GM21717 (cell line): ENCODE measurements around the gene GAS1.

ENCODE experiments used
- ATAC-seq: cut with Tn5 transposase; IDR thresholded peaks from one replicate; pipeline ENCODE4 v1.9.1; 2021; ENCODE audit warnings: mild to moderate bottlenecking, moderate library complexity; ENCODE audit not compliant: unreplicated experiment

The GAS1 gene, protein sequence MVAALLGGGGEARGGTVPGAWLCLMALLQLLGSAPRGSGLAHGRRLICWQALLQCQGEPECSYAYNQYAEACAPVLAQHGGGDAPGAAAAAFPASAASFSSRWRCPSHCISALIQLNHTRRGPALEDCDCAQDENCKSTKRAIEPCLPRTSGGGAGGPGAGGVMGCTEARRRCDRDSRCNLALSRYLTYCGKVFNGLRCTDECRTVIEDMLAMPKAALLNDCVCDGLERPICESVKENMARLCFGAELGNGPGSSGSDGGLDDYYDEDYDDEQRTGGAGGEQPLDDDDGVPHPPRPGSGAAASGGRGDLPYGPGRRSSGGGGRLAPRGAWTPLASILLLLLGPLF

GRCh38 chr9:86947146-86948073, at the start of gene GAS1:
GAS1 (minus strand) TSS chr9:86947506; CDS start chr9:86946779, 727 bp downstream.
- ATAC-seq = no peak

- no peak for ATAC-seq
Measured at GRCh38 chr9:86994231-86994630, 46.9 kb upstream of the GAS1 start.

DNA sequence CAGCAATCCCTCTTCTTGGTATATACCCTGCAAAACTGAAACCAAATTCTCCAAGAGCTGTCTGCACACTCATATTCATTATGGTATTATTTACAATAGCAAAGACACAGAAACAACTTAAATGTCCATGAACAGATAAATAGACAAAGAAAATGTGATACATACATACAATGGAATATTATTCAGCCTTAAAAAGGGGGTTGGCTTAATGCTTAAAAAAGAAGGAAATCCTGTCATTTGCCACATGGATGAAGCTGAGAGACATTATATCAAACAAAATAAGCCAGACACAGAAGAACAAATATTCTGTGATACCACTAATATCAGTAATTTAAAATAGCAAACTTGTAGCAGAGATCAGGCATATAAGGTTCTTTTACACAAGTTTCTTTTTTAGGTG, 46.5 kb upstream of the GAS1 start:
- ATAC-seq = no peak

DNA sequence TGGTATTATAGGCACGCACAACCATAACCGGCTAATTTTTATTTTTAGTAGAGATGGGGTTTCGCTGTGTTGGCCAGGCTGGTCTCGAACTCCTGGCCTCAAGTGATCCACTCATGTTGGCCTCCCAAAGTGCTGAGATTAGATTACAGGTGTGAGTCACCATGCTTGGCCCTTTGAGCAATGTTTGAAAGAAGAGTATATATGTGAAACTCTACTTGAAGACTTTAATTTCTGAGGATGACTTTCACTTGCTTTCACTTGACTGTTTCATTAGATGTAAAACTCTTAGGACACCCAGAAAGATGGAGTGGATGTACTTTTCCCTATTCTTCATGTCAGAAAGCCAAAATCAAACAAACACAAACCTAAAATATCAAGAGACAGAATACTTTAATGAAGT, 43.8 kb upstream of the GAS1 start:
- no peak for ATAC-seq

DNA sequence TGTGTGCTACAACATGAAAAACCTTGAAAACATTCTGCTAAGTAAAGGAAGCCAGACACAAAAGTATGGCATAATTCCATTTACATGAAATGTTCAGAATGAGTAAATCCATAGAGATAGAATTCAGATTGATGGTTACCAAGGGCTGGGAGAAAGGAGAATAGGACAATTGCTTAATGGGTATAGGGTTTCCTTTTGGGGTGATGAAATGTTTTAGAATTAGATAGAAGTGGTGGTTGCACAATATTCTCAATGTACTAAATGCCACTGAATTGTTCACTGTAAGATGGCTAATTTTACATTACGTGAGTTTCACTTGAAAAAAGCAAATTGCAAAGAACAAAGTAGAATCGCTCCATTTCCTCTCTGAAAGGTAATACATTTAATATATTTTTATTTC, 43.0 kb upstream of the GAS1 start:
- no peak for ATAC-seq

DNA sequence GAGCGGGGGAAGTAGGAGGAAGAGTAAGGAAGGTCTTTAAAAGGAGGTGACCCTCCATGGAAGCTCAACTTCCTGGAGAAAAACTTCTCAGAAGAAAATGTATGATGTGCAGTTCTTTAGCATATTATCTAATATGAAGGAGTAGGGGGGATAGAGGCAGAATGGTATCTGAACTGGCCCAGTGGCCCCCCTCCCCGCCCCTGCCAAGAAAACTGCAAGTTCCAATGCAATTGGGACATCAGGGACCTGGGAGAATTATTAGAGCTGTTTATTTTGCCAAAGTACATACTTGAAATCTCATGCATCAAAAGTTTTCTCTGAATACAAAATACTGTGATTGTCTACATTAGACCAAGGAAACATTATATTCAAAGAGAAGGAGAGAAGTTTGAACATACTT, 40.6 kb upstream of the GAS1 start:
- no peak for ATAC-seq

DNA sequence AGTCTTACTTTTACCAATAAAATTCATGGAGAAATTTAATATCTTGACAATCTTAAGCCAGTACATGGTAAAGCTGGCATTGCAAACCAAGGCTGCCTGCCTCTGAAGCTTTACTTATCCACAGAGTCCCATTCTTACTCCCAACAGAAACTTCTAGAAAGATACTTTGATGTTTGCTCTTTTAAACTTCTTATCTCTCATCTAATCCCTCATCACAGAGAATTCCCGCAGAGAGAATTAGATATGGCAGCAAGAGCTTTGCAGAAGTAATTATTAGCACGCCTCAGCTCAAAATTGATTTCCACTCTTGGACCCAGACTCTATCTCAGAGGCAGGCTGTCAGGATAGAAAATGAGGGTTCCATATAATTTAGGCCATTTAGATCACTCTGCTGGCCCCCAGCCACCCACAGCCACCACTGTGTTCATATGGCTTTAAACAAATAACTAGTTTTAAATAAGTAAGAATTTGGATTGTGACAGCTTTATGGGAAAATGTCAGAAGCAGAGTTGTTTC, 37.9 kb upstream of the GAS1 start:
- no peak for ATAC-seq

GRCh38 chr9:86983620-86984259, 36.4 kb upstream of the GAS1 start:
- no peak for ATAC-seq

GRCh38 chr9:86983249-86983619, 35.9 kb upstream of the GAS1 start:
- no peak for ATAC-seq

DNA sequence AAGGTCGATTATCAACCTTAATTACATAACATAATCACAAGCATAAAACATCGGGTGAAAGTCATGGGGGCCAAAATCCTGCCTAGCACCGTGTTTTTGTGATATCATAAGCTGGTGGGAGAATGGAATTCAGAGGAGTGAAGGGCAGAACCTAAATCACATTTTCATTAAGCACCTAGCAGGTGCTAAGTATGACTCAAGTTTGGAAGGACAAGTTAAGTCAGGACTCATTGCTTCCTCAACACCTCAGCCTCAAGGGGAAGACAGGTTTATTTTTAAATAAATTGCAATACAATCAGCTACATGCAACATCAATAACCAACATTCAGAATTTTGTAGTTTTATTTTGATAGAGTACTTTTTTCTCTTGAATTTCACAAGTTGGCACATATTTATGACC, 33.5 kb upstream of the GAS1 start:
- no peak for ATAC-seq

- ATAC-seq = no peak
Measured at GRCh38 chr9:86979657-86980056, 32.4 kb upstream of the GAS1 start.

DNA sequence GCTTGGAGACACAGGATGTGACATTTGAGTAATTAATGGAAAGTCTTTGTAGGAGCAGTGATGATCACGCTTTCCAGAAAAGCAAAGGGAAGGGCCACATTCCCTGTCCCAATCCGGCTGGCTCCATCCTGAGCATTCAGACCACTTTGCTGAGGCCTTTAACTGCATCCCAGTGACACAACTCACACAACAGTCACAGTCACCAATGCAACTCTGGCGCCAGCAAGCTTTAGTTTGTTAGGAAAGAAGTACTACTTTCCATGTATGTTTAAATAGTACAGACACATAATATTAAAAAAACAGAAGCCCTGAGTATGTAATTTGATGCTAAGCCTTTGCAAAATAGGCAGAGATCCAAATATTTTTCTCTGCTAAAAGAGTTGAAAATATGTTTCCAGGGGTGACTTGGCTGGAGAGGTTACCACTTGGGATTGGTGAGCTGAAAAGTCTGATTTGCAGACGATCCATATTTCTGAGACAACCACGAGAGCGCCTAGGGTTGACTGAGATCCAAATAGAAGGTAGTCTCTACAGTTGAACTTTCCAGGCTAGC, 31.7 kb upstream of the GAS1 start:
- ATAC-seq = no peak

GRCh38 chr9:86978413-86978812, 31.1 kb upstream of the GAS1 start:
- no peak for ATAC-seq

GRCh38 chr9:86977205-86977835, 30.0 kb upstream of the GAS1 start:
- no peak for ATAC-seq

- no peak for ATAC-seq
Measured at GRCh38 chr9:86975606-86976005, 28.3 kb upstream of the GAS1 start.

DNA sequence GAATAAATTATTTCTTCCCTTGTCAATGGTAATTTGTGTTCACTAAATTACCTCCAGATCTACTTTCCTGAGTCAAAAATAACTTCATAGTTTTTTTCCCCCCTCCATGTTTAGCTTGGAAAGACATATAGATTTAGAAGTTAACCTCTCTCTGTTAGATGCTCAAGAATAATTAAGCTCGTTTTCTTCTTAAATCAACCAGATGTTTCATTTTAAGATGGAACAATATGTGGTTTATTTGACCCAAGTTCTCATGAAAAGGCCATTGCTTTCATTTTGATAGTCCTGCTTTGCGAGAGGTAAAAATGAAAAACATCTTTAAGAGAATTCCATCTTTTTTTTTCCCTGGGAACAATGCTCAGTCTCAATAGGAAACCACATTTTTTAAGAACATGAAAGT, 27.7 kb upstream of the GAS1 start:
- ATAC-seq = no peak

- ATAC-seq = no peak
Measured at GRCh38 chr9:86974421-86974820, 27.1 kb upstream of the GAS1 start.

- no peak for ATAC-seq
Measured at GRCh38 chr9:86971742-86972141, 24.4 kb upstream of the GAS1 start.

DNA sequence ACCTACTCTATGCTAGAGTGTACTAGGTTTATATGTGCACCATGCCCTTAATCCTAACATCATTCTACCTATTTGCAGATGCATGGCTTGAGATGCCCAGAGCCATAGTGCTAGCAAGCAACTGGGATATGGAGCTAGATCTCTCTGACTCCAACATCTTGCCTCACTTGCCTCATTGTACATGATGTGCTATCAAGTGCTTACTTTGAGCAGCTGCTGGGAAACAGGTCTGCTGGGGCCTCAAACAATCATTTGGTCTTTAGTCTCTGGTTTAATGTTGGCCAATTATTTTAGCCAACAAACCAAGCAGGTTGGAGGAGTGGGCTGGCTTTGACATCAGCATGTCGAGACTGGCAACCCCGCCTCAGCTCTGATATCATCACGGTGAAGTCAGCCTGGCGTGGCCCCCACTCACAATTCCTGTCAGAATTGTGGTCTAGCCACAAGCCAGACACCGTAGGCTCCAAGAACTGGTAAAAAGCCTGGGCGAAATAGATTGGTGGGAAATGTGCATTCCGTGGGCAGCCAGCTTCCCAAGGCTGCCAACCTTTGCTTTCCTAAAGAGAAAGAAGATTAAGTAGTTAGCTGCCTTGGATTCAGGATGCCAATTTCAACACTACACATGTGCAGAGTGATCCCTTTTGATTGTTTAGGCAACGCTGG, 21.1 kb upstream of the GAS1 start:
- no peak for ATAC-seq

DNA sequence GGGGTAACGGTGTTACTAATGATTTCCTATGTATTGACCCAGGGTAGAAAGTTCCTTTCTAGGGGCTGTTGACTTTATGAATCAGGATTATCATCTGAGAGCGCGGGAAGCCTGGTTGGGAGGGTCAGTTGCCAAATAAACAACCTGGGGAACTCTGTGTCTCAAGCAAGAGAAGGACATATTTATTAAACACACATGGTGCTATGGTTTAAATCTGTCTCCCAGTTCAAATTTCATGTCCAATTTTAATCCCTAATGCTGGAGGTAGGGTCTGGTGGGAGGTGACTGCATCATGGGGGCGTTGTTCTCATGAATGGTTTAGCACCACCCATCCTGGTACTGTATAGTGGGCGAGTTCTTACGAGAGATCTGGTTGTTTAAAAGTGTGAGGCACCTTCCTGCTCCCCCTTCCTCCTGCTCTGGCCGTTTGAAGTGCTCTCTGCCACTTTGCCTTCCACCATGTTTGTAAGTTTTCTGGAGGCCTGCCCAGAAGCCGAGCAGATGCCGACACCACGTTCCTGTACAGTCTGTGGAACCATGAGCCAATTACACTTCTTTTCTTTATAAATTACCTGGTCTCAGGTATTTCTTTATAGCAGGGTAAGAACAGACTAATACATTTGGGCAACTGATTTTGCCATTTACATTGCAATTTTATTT, 19.7 kb upstream of the GAS1 start:
- ATAC-seq = no peak
